Tibial nerve (tissue), 4 donors: ENCODE measurements around the gene FLNC. TPM values are rescaled to one million over a fixed set of nuclear protein-coding genes. Genes with fewer than 3 reads are reported as not detected.
A peak's percentile ranks its signal among the peaks of the same experiment; 100 is the strongest.

ENCODE experiments used
- DNase-seq, 2 donors: peaks; one replicate each; pipeline ENCODE4 v3.0.0-alpha.2; 2019; ENCODE audit warnings: low spot score in 2 of 2
- H3K27ac ChIP-seq, 4 donors: fragments of 200-600 bp; sonication (generic) in 3 of 4; one replicate each; pipeline ENCODE4 v1.5.1; 2017 to 2019; ENCODE audit warnings: mild to moderate bottlenecking in 1 of 4
- H3K27me3 ChIP-seq, 2 donors: fragments of 200-600 bp; sonication (generic) in 1 of 2; one replicate each; pipeline versions ENCODE4 v1.5.1 to v1.6.0; 2017 to 2019
- H3K36me3 ChIP-seq, 3 donors: fragments of 200-600 bp; sonication (generic); one replicate each; pipeline ENCODE4 v1.5.1; 2018 to 2019
- H3K4me1 ChIP-seq, 4 donors: fragments of 200-600 bp; sonication (generic) in 3 of 4; one replicate each; pipeline ENCODE4 v1.5.1; 2017 to 2019
- H3K4me3 ChIP-seq, 4 donors: fragments of 200-600 bp; sonication (generic) in 3 of 4; one replicate each; pipeline ENCODE4 v1.5.1; 2017 to 2019; ENCODE audit warnings: mild to moderate bottlenecking in 1 of 4, moderate library complexity in 1 of 4
- H3K9me3 ChIP-seq, 4 donors: fragments of 200-600 bp; sonication (generic) in 3 of 4; one replicate each; pipeline ENCODE4 v1.5.1; 2017 to 2019
- CTCF ChIP-seq, 5 experiments: fragments of 200-600 bp in 3 of 5; fragments of 450-650 bp in 2 of 5; sonication (generic) in 3 of 5; IDR thresholded peaks; one replicate each; pipeline ENCODE4 v1.5.1; 2016 to 2019; ENCODE audit warnings: antibody characterized with exemption in 5 of 5, mild to moderate bottlenecking in 3 of 5, moderate library complexity in 2 of 5
- EP300 ChIP-seq, 2 donors: sonication (generic); formaldehyde crosslinking; IDR thresholded peaks; one replicate each; pipeline ENCODE4 v1.6.1; 2017; ENCODE audit warnings: antibody characterized with exemption in 2 of 2, mild to moderate bottlenecking in 1 of 2
- POLR2A ChIP-seq, 2 donors: fragments of 450-650 bp; IDR thresholded peaks; one replicate each; pipeline ENCODE4 v1.6.1; 2017; ENCODE audit warnings: antibody characterized with exemption in 2 of 2, mild to moderate bottlenecking in 2 of 2, moderate library complexity in 2 of 2
- WGBS, 2 donors: methylation state at CpG; one replicate each; pipeline ENCODE4 v1.1.5; 2018; 5-methylcytosine and 5-hydroxymethylcytosine counted together
- total RNA-seq, 4 donors: library from RNA; depleted of rRNA; stranded (reverse); fragments of >200 nt; gene quantifications; one replicate each; pipeline ENCODE4 v1.1.0, GENCODE V29; 2016

The FLNC gene, protein sequence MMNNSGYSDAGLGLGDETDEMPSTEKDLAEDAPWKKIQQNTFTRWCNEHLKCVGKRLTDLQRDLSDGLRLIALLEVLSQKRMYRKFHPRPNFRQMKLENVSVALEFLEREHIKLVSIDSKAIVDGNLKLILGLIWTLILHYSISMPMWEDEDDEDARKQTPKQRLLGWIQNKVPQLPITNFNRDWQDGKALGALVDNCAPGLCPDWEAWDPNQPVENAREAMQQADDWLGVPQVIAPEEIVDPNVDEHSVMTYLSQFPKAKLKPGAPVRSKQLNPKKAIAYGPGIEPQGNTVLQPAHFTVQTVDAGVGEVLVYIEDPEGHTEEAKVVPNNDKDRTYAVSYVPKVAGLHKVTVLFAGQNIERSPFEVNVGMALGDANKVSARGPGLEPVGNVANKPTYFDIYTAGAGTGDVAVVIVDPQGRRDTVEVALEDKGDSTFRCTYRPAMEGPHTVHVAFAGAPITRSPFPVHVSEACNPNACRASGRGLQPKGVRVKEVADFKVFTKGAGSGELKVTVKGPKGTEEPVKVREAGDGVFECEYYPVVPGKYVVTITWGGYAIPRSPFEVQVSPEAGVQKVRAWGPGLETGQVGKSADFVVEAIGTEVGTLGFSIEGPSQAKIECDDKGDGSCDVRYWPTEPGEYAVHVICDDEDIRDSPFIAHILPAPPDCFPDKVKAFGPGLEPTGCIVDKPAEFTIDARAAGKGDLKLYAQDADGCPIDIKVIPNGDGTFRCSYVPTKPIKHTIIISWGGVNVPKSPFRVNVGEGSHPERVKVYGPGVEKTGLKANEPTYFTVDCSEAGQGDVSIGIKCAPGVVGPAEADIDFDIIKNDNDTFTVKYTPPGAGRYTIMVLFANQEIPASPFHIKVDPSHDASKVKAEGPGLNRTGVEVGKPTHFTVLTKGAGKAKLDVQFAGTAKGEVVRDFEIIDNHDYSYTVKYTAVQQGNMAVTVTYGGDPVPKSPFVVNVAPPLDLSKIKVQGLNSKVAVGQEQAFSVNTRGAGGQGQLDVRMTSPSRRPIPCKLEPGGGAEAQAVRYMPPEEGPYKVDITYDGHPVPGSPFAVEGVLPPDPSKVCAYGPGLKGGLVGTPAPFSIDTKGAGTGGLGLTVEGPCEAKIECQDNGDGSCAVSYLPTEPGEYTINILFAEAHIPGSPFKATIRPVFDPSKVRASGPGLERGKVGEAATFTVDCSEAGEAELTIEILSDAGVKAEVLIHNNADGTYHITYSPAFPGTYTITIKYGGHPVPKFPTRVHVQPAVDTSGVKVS (N-terminal part only)
- 10 to 100 TPM in 2 of 4 donors, 1 to 10 TPM in 2; 5.5 to 13.5 (median 9.0) TPM for total RNA-seq

GRCh38 chr7:128830231-128831177 lies at the start of gene FLNC:
TSS of gene FLNC (plus strand) at chr7:128830406. CDS start at chr7:128830638, 232 bp downstream.
- H3K4me1 ChIP-seq: peaks cover 0 to 44% (median 29%) of the 10 kb centered on the region in 4 donors
- no peaks in the 10 kb centered on the region for H3K9me3 ChIP-seq
- no peaks in the 10 kb centered on the region for H3K36me3 ChIP-seq
- DNase-seq: no peak
- peaks cover 0 to 35% of the 10 kb centered on the region in 2 donors for H3K27me3 ChIP-seq
- peak within 1 kb of the TSS; percentile 36 to 74 (median 60) for H3K27ac ChIP-seq
- H3K4me3 ChIP-seq: peak within 1 kb of the TSS; percentile 42 to 75 (median 50)
- 2 to 6% methylated on average over 17 to 49 of the region's 109 CpGs for WGBS, 2 donors
- TF ChIP-seq CTCF (IDR thresholded peaks at IDR 0.05) (no peak), POLR2A (IDR thresholded peaks at IDR 0.05) (no peak), EP300 (IDR thresholded peaks at IDR 0.05) (peak in 1 of 2 donors; percentile 13)

- Histone ChIP-seq H3K27ac (peak overlapping the region in 1 of 4 donors; percentile 38), H3K36me3 (no peaks in the 10 kb centered on the region), H3K9me3 (peaks cover 0 to 19% (median 2%) of the 10 kb centered on the region in 4 donors), H3K4me3 (no peak overlapping the region), H3K4me1 (peaks cover 0 to 2% (median 0%) of the 10 kb centered on the region in 4 donors), H3K27me3 (no peaks in the 10 kb centered on the region)
- WGBS, 2 donors: 55 to 66% methylated on average over 5 of the region's 5 CpGs
- DNase-seq: peak in 1 of 2 donors; percentile 29
- no peak for TF ChIP-seq CTCF (IDR thresholded peaks at IDR 0.05)
Observed at GRCh38 chr7:128781126-128781525, 49.1 kb upstream of the FLNC start.

DNA sequence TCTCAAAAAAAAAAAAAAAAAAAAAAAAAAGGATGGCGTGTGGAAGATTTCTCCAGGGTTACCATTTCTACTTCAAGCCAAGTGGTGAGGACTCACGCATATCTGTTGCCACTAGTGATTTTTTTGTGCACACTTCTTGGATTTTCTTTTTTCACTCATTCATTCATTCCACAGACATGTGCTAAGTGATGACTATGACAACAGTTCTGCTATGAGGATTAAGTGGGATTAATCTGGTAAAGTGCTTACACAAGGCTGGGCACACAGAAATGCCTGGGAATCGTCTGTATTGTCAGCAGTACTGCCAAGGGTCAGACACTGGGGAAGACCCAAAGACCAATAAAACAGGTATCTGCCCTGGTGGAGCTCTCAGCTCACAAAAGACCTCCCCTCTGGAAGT lies 48.4 kb upstream of the FLNC start:
- Histone ChIP-seq H3K27me3 (no peaks in the 10 kb centered on the region), H3K36me3 (no peaks in the 10 kb centered on the region), H3K27ac (no peak overlapping the region), H3K4me1 (peaks cover 0 to 2% (median 0%) of the 10 kb centered on the region in 4 donors), H3K9me3 (peaks cover 0 to 18% (median 2%) of the 10 kb centered on the region in 4 donors), H3K4me3 (no peak overlapping the region)
- 64 to 75% methylated on average over 3 of the region's 3 CpGs for WGBS, 2 donors
- no peak for TF ChIP-seq EP300 (IDR thresholded peaks at IDR 0.05)
- no peak for TF ChIP-seq CTCF (IDR thresholded peaks at IDR 0.05)
- no peak for TF ChIP-seq POLR2A (IDR thresholded peaks at IDR 0.05)
- no peak for DNase-seq

DNA sequence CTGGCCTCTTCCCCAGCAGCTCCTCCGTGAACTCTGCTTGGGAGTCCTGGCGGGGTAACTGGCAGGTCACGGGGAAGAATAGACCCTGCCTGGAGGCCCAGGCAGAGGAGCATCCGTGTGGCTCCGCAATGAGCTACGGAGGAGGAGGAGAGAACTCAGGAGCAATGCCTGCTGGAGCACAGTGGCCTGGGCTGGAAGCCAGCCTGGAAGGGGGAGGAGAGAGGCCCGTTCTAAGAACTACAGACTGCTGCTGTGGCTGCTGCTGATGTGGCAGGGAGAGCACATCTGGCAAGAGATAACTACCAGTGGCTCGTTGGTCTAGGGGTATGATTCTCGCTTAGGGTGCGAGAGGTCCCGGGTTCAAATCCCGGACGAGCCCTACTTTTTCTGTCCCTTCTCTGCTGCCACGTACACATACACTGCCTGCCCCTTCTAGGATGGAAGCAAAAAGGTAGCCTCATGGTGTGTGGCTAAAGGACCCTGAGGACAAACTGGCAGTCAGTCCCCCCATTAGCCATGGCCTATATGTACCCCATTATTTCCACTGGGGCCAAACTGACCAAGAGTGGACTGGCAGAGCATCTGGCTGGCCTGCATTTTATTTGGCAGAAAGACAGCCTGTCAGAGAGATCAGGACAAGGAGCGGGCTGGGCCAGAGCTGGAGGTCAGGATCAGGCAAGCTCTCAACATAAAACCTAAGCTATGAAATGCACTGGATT lies 46.9 kb upstream of the FLNC start:
- peak; percentile 44 to 72 for DNase-seq
- peaks cover 0 to 2% (median 0%) of the 10 kb centered on the region in 4 donors for H3K4me1 ChIP-seq
- 23 to 31% methylated on average over 14 to 15 of the region's 15 CpGs for WGBS, 2 donors
- H3K27me3 ChIP-seq: no peaks in the 10 kb centered on the region
- TF ChIP-seq POLR2A (IDR thresholded peaks at IDR 0.05) (no peak), EP300 (IDR thresholded peaks at IDR 0.05) (no peak), CTCF (IDR thresholded peaks at IDR 0.05) (no peak)
- peaks cover 0 to 5% (median under 1%) of the 10 kb centered on the region in 4 donors for H3K9me3 ChIP-seq
- H3K36me3 ChIP-seq: no peaks in the 10 kb centered on the region
- H3K27ac ChIP-seq: no peak overlapping the region
- H3K4me3 ChIP-seq: no peak overlapping the region
